ENCODE data around the gene UEVLD.

UEVLD gene

DNA sequence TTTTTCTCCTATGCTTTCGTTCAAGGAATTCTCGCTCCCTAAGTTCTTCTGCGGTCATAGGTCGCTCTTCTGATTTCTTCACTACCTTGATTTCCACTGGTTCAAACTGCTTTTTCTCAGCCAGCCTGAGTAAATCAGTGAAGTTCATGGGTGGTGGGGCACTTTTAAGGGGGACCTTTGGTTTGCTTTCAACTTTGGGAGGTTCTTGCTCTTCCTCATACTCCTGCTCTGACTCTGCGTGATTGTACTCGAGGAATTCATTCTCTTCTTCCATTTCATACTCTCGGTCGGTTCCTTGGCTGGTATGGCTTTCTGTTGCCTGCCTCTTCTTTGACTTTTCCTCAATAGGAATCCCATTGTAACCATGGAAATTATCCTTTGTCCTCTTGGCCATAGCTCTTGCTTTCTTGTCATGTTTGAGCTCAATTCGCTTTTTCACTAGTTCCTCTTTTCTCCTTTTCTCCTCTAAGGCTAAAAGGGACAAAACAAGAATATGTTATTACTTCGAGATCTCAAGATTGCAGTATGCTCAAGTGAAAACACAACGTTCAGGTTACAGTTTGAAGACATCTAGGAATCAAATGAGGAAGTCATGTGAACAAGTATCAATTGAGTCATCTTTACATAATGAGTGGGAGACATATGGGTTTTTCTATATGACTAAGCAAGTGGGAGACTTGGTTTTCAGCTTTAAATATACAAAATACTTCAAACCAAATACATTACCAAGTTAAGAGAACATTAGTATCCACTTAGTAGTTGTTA, 27.3 kb upstream of the UEVLD start:
- TF ChIP-seq TCF12 (IDR thresholded peaks at IDR 0.05; ENCODE audit: low read depth) (no peak), RAD21 (IDR thresholded peaks at IDR 0.05; ENCODE audit: low read depth) (no peak), EP300 (IDR thresholded peaks at IDR 0.05; ENCODE audit: borderline replicate concordance) (no peak), EGR1 (IDR thresholded peaks at IDR 0.05) (no peak), FOXM1 (IDR thresholded peaks at IDR 0.05; ENCODE audit: borderline replicate concordance, low read depth) (no peak), TAF1 (IDR thresholded peaks at IDR 0.05; ENCODE audit: low read depth) (no peak), CEBPB (IDR thresholded peaks at IDR 0.05) (no peak), TEAD4 (IDR thresholded peaks at IDR 0.05) (no peak), ZBTB7A (IDR thresholded peaks at IDR 0.05; ENCODE audit: low read depth) (no peak), YY1 (IDR thresholded peaks at IDR 0.05; ENCODE audit: low read depth) (no peak), CREB1 (IDR thresholded peaks at IDR 0.05; ENCODE audit: low read depth) (no peak), NFIC (IDR thresholded peaks at IDR 0.05) (no peak)
- TF ChIP-seq, protein P1, sequence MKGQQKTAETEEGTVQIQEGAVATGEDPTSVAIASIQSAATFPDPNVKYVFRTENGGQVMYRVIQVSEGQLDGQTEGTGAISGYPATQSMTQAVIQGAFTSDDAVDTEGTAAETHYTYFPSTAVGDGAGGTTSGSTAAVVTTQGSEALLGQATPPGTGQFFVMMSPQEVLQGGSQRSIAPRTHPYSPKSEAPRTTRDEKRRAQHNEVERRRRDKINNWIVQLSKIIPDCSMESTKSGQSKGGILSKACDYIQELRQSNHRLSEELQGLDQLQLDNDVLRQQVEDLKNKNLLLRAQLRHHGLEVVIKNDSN (IDR thresholded peaks at IDR 0.05): no peak
- TF ChIP-seq, protein P2, sequence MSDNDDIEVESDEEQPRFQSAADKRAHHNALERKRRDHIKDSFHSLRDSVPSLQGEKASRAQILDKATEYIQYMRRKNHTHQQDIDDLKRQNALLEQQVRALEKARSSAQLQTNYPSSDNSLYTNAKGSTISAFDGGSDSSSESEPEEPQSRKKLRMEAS (IDR thresholded peaks at IDR 0.05): no peak
- TF ChIP-seq, protein P3, sequence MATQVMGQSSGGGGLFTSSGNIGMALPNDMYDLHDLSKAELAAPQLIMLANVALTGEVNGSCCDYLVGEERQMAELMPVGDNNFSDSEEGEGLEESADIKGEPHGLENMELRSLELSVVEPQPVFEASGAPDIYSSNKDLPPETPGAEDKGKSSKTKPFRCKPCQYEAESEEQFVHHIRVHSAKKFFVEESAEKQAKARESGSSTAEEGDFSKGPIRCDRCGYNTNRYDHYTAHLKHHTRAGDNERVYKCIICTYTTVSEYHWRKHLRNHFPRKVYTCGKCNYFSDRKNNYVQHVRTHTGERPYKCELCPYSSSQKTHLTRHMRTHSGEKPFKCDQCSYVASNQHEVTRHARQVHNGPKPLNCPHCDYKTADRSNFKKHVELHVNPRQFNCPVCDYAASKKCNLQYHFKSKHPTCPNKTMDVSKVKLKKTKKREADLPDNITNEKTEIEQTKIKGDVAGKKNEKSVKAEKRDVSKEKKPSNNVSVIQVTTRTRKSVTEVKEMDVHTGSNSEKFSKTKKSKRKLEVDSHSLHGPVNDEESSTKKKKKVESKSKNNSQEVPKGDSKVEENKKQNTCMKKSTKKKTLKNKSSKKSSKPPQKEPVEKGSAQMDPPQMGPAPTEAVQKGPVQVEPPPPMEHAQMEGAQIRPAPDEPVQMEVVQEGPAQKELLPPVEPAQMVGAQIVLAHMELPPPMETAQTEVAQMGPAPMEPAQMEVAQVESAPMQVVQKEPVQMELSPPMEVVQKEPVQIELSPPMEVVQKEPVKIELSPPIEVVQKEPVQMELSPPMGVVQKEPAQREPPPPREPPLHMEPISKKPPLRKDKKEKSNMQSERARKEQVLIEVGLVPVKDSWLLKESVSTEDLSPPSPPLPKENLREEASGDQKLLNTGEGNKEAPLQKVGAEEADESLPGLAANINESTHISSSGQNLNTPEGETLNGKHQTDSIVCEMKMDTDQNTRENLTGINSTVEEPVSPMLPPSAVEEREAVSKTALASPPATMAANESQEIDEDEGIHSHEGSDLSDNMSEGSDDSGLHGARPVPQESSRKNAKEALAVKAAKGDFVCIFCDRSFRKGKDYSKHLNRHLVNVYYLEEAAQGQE (IDR thresholded peaks at IDR 0.05; ENCODE audit: low read depth): no peak

DNA sequence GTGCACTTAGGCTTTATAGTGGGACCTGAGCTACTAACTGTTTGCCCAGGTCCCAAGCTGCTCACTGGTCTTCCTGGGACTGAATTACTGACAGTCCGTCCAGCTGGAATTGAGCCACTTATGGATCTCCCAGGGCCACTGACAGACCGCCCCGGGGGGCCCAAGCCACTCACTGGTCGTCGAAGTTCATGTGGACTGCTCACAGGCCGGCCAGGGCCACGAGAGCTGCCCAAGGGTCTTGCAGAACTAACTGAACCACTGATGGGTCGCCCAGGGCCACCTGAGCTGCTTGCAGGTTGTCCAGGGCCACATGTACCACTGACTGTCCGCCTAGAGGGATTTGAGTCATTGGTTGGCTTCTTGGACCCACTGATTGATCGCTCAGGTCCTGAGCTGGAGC, 26.1 kb upstream of the UEVLD start:
- TF ChIP-seq CEBPB (IDR thresholded peaks at IDR 0.05) (no peak), CREB1 (IDR thresholded peaks at IDR 0.05; ENCODE audit: low read depth) (no peak), TEAD4 (IDR thresholded peaks at IDR 0.05) (no peak)
- TF ChIP-seq, protein P1 (IDR thresholded peaks at IDR 0.05): no peak

DNA sequence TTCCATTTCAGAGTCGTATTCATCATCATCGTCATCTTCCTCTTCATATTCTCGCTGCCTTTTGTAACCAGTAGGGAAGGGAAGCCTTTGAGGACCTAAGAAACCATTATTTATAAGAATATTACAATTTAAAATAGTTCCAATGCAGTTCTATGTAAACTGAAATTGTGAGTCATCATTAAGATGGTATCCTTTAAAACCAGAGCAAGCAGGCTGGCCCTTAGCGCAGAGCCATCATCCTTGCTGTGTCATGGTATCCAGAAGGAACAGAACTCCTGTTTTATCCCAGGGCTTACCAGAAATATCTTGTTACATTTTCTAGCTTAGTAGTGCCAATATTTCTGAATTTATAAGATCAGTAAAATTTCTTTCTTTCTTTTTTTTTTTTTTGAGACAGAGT, 23.9 kb upstream of the UEVLD start:
- no peak for TF ChIP-seq TEAD4 (IDR thresholded peaks at IDR 0.05)
- TF ChIP-seq CEBPB (IDR thresholded peaks at IDR 0.05): no peak
- TF ChIP-seq, protein P1 (IDR thresholded peaks at IDR 0.05): no peak

DNA sequence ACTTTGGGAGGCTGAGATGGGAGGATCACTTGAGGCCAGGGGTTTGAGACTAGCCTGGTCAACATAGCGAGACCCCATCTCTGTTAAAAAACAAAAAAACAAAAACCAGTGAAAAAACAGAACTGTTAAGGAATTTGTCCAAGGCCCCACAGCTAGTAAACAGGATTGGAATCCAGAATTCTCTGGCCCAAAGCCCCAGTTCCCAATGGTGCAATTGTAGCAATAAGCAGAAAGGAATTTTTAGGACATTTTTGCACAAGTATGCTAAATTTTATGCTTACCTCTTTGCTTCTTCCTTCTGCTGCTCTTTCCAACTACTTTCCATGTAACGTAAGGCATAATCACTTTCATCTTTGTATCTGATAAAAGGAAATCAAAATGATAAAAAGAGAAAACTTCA, 22.7 kb upstream of the UEVLD start:
- TF ChIP-seq, protein P1 (IDR thresholded peaks at IDR 0.05): no peak
- no peak for TF ChIP-seq TEAD4 (IDR thresholded peaks at IDR 0.05)
- TF ChIP-seq, protein P3 (IDR thresholded peaks at IDR 0.05; ENCODE audit: low read depth): no peak
- TF ChIP-seq, protein P2 (IDR thresholded peaks at IDR 0.05): no peak
- no peak for TF ChIP-seq CREB1 (IDR thresholded peaks at IDR 0.05; ENCODE audit: low read depth)
- TF ChIP-seq CEBPB (IDR thresholded peaks at IDR 0.05): no peak
- TF ChIP-seq NFIC (IDR thresholded peaks at IDR 0.05): no peak
- no peak for TF ChIP-seq EP300 (IDR thresholded peaks at IDR 0.05; ENCODE audit: borderline replicate concordance)
- no peak for TF ChIP-seq TCF12 (IDR thresholded peaks at IDR 0.05; ENCODE audit: low read depth)
- TF ChIP-seq TAF1 (IDR thresholded peaks at IDR 0.05; ENCODE audit: low read depth): no peak
- no peak for TF ChIP-seq ZBTB7A (IDR thresholded peaks at IDR 0.05; ENCODE audit: low read depth)

DNA sequence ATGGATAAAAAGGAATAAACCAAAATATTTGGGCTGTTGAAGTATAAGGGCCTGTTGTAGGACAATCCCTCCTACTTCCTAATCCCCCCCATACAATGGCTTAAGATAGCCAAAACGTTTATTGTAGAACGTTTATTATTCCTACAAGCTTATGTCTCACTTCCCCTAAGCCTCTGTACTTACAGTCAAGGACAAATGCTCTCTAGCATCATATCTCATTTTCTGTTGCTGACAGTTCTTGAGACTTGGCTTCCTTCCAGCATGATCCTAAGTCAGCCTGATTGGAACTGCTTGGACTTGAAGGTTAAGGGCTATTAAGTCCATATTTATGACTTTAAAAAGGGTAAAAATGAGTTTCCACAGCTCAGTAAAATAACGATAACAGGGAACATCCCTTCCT, 19.8 kb upstream of the UEVLD start:
- TF ChIP-seq CREB1 (IDR thresholded peaks at IDR 0.05; ENCODE audit: low read depth): no peak
- TF ChIP-seq YY1 (IDR thresholded peaks at IDR 0.05; ENCODE audit: low read depth): no peak
- TF ChIP-seq, protein P3 (IDR thresholded peaks at IDR 0.05; ENCODE audit: low read depth): no peak
